Activated CD4-positive, alpha-beta T cell treated with anti-CD3 and anti-CD28 coated beads, Interleukin-2, amount 50 U/mL, for 1 hour (primary cell): ENCODE data around the gene TPPP.

Experiments used
- DNase-seq: peaks from one replicate; pipeline ENCODE4 v3.0.0-alpha.2; 2020

TPPP gene

GRCh38 chr5:664343-664993, 28.7 kb downstream of the TPPP start:
- no peak for DNase-seq

GRCh38 chr5:663436-664342, 29.5 kb downstream of the TPPP start:
- DNase-seq, result no peak

GRCh38 chr5:662751-663435, 30.3 kb downstream of the TPPP start:
- DNase-seq, result no peak

- no peak for DNase-seq
Observed at GRCh38 chr5:661891-662750, 31.0 kb downstream of the TPPP start.

- no peak for DNase-seq
Observed at GRCh38 chr5:660491-661030, 32.6 kb downstream of the TPPP start.

GRCh38 chr5:659496-660263, 33.5 kb downstream of the TPPP start:
- DNase-seq, result no peak

- DNase-seq, result no peak
Observed at GRCh38 chr5:658103-658502, 35.0 kb downstream of the TPPP start.

GRCh38 chr5:657570-657969, 35.6 kb downstream of the TPPP start:
- DNase-seq, result no peak

GRCh38 chr5:655406-655805, 37.7 kb downstream of the TPPP start:
- DNase-seq, result no peak

- no peak for DNase-seq
Observed at GRCh38 chr5:654071-654778, 38.9 kb downstream of the TPPP start.

- no peak for DNase-seq
Observed at GRCh38 chr5:652773-653350, 40.3 kb downstream of the TPPP start.

- no peak for DNase-seq
Observed at GRCh38 chr5:652023-652515, 41.1 kb downstream of the TPPP start.

GRCh38 chr5:651296-652022, 41.7 kb downstream of the TPPP start:
- DNase-seq, result no peak

GRCh38 chr5:647727-648126, 45.4 kb downstream of the TPPP start:
- DNase-seq, result no peak

GRCh38 chr5:647311-647710, 45.8 kb downstream of the TPPP start:
- DNase-seq, result no peak

GRCh38 chr5:646396-647201, 46.6 kb downstream of the TPPP start:
- no peak for DNase-seq

- no peak for DNase-seq
Observed at GRCh38 chr5:645421-645820, 47.7 kb downstream of the TPPP start.

GRCh38 chr5:644971-645370, 48.2 kb downstream of the TPPP start:
- no peak for DNase-seq

GRCh38 chr5:644509-644908, 48.6 kb downstream of the TPPP start:
- no peak for DNase-seq
